NCI-H748 treated with DMSO at 0.1 percent for 48 hours (cell line): ENCODE measurements around the gene KLHL24.
"Not testable (repeated sequence)": the region's sequence is repeated elsewhere in the genome, so short reads cannot be mapped to it uniquely, and the experiment has no call there.

Experiments
- DNase-seq: peaks from one replicate; lab custom pipeline; 2025; lab: John Stamatoyannopoulos, UW

The KLHL24 gene

GRCh38 chr3:183636221-183637105, 1.0 kb downstream of the KLHL24 start:
- DNase-seq, result peak; percentile 95

GRCh38 chr3:183637106-183637486, 1.7 kb downstream of the KLHL24 start:
- no peak for DNase-seq

- not testable (repeated sequence) for DNase-seq
These were observed 2.2 kb downstream of the KLHL24 start for GRCh38 chr3:183637633-183638032.

GRCh38 chr3:183638101-183638852, 2.9 kb downstream of the KLHL24 start:
- no peak for DNase-seq

GRCh38 chr3:183640635-183641034, 5.2 kb downstream of the KLHL24 start:
- not testable (repeated sequence) for DNase-seq

GRCh38 chr3:183641882-183642281, 6.5 kb downstream of the KLHL24 start:
- no peak for DNase-seq

- DNase-seq, result no peak
These were observed 8.8 kb downstream of the KLHL24 start for GRCh38 chr3:183644244-183644643.

- DNase-seq, result no peak
These were observed 9.8 kb downstream of the KLHL24 start for GRCh38 chr3:183645254-183645653.

- no peak for DNase-seq
These were observed 15.1 kb downstream of the KLHL24 start for GRCh38 chr3:183650554-183650953.

GRCh38 chr3:183653209-183654064, 18.0 kb downstream of the KLHL24 start:
- no peak for DNase-seq

GRCh38 chr3:183654727-183655126, 19.3 kb downstream of the KLHL24 start:
- no peak for DNase-seq

- no peak for DNase-seq
These were observed 26.7 kb downstream of the KLHL24 start for GRCh38 chr3:183662099-183662498.

GRCh38 chr3:183664913-183665381, 29.5 kb downstream of the KLHL24 start:
- no peak for DNase-seq

GRCh38 chr3:183680061-183680460, 44.6 kb downstream of the KLHL24 start:
- DNase-seq, result no peak

- no peak for DNase-seq
These were observed 52.3 kb downstream of the KLHL24 start for GRCh38 chr3:183687705-183688104.

- DNase-seq, result no peak
These were observed 53.5 kb downstream of the KLHL24 start for GRCh38 chr3:183688874-183689273.

- DNase-seq, result not testable (repeated sequence)
These were observed 54.2 kb downstream of the KLHL24 start for GRCh38 chr3:183689621-183690020.

GRCh38 chr3:183690402-183690995, 55.1 kb downstream of the KLHL24 start:
- no peak for DNase-seq

- DNase-seq, result no peak
These were observed 57.0 kb downstream of the KLHL24 start for GRCh38 chr3:183692436-183692835.

GRCh38 chr3:183695569-183696364, 60.3 kb downstream of the KLHL24 start:
- no peak for DNase-seq

- DNase-seq, result no peak
These were observed 61.7 kb downstream of the KLHL24 start for GRCh38 chr3:183697123-183697609.
